Caki2 (cell line): ENCODE results near the gene SDHC. TPM values are rescaled to one million over a fixed set of nuclear protein-coding genes. Genes with fewer than 3 reads are reported as not detected.
"Not testable (repeated sequence)": the region's sequence is repeated elsewhere in the genome, so short reads cannot be mapped to it uniquely, and the experiment has no call there.

Experiments used
- DNase-seq: peaks from one replicate; pipeline ENCODE4 v3.0.0-alpha.2; 2015; ENCODE audit warnings: low read depth
- in situ Hi-C: cut with HindIII; loops from 2 replicates; pipeline ENCODE4 v1.10.0; 2016; ENCODE audit warnings: low sequenced_read_pairs, low pct_unique_long_range_greater_than_20kb, mixed read lengths
- total RNA-seq: library from RNA; depleted of rRNA; stranded (reverse); fragments of >200 nt; shearing (Covaris generic); gene quantifications from 2 replicates; pipeline ENCODE4 v1.2.3, GENCODE V29; 2014; ENCODE audit warnings: low replicate concordance

Gene SDHC
- total RNA-seq, 1 experiment from 2014 or later: 342 TPM

DNA sequence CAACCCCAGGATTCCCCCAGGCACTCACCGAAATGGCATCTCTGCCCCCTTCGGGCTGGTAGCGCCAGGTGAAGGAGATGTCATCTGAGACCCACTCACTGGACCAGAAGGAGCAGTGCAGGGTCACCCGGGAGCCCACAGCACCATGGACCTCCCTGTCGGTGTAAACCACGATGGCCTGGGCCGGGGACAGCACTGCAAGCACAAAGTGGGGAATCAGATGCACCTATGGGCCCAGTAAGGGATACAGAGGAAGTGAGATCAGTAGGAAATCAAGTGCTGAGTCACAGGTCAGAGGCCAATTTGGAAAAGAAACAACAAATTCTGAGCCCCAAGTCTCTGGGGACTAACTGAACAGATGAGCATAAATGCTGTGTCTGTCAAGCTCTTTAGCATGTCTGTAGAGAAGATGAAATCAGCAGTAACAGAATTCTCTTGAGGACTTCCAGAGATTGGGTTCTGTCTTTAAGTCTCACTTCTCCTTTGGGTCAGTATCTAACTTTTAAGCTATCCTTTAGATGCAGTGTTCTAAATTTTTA, 6.9 kb upstream of the SDHC start:
- no peak for DNase-seq
- in situ Hi-C loops: no loop called here

DNA sequence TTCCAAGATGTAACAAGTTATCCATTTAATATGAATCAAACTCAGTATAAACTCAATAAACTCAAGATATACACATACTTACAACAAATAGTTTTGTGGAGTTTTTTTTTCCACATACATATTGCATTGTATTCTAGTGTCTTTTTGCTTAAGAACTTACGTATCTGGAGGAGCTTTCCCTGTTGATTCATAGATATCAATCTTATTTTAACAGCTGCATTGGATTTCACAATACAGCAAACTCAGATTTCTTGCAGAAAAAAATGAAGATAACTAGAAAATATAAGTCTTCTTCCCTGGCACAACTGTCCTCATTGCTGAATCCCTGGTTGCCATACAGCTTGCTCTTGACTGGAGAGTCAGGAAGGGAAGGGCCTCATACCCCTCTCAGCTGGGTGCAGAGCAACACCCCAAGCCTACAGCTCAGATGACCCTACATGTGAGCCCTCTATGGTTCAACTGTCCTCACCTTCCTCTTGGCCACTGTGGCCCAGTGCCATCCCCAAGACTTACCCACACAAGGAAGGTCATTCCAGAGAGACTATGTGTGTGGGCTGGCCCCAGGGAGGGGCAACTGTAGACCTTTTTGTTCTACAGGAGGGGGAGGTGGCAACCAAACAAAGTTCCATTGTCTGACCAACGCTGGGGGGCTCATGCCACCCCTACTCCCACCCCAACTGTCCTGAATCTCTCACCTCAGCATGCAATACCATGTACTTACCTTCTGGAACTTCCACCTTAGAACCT, 6.1 kb upstream of the SDHC start:
- no peak for DNase-seq
- in situ Hi-C loops: no loop called here

DNA sequence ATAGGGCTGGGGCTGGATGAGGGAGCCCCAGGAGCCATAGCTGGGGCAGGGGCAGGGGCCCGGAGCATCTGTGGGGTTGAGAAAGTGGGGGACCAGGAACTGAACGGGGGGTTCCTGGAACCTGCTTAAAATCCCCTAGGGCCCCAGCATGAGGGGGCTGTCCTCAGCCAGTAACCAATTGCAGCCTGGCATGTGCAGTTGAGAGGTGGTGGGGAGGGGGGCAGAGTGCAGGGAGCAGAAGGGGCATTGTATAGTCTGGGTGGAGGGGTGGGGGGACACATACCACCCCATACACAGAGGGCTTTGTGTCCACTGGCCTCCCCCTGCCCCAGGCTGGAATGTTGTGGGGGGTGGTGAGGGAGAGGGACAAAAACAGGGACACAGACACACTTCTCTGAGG, 4.3 kb upstream of the SDHC start, which contains the start of gene MPZ:
Gene MPZ (minus strand): TSS at position 101 of the 400 bp plus-strand sequence. CDS start 63 bp downstream, at position 38.
- in situ Hi-C loops: no loop called here
- no peak for DNase-seq

DNA sequence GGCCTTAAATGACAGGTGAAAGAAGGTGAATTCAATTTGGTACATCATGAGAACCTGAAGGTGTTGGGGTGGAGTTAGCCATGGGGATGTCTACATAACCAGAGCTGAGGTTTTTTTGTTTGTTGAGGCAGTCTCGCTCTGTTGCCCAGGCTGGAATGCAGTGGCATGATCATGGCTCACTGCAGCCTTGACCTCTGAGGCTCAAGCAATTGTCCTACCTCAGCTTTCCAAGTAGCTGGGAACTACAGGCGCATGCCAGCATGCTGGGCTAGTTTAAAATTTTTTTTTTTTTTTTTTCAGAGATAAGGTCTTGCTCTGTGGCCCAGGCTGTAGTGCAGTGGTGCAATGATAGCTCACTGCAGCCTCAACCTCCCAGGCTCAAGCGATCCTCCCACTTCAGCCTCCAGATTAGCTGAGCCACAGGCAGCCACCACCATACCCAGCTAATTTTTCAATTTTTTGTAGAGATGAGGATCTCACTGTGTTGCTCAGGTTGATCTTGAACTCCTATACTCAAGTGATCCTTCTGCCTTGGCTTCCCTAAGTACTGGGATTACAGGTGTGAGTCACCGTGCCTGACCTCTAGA, 2.5 kb upstream of the SDHC start:
- DNase-seq: peak; percentile 89
- in situ Hi-C loops: no loop called here

DNA sequence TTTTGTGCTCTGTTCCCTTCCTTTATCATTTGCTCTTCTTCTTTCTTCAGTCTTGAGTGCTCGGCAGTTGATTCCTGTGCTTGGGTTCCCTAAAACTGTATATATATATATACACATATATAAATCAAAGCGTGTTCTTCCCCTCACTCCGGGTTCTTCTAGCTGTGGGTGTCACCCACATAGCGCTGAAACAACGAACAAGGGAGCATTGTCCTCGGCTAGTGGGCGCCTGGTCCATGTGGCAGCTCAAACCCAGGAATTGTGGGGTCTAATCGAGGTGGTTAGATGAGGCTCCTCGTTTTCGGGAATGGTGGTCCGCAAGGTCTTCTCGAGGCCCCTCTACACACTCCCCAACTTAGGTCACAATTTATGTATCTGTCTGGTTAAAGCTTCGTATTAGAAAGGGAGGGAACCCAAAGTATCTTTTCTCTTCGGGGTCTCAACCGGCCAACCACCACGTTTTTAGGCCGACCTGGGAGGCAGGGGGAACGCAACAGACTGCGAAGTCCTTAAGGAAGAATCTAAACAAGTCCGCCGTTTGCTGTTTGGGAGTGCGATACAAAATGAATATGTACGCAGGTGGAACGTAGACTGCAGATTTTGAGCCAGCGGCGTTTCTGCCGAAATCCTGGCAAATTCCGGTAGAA, 504 bp upstream of the SDHC start:
- in situ Hi-C loops: no loop called here
- no peak for DNase-seq

DNA sequence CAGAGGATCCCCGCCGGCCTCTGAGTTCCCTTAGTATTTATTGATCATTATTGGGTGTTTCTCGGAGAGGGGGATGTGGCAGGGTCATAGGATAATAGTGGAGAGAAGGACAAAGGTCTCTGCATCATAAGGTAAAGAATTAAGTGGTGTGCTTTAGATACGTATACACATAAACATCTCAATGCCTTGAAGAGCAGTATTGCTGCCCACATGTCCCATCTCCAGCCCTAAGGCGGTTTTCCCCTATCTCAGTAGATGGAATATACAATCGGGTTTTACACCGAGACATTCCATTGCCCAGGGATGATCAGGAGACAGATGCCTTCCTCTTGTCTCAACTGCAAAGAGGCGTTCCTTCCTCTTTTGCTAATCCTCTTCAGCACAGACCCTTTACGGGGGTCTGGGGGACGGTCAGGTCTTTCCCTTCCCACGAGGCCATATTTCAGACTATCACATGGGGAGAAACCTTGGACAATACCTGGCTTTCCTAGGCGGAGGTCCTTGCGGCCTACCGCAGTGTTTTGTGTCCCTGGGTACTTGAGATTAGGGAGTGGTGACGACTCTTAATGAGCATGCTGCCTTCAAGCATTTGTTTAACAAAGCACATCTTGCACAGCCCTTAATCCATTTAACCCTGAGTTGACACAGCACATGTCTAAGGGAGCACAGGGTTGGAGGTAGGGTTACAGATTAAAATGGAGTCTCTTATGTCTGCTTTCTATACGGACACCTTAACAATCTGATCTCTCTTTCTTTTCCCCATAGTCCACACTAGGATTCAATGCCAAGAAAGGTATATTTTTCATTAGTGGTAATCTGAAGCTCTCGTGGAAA, 1.9 kb downstream of the SDHC start:
- in situ Hi-C loops: not testable (repeated sequence)

DNA sequence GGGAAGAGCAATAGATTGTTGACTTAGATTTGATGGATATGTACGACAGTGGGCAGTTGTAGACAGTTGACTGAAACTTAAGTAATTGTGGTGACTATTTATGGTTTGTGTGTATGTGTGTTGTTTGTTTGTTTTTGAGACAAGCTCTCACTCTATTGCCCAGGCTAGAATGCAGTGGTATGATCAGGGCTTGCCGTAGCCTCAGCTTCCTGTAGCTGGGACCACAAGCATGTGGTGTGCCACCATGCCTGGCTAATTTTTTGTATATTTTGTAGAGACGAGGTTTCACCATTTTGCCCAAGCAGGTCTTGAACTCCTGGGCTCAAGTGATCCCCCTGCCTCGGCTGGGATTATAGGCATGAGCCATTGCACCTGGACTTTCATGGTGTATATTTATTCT, 9.8 kb downstream of the SDHC start:
- in situ Hi-C loops: no loop called here
- no peak for DNase-seq

More for the DNA sequence above, 1.9 kb downstream of the SDHC start:
- not testable (repeated sequence) for DNase-seq

DNA sequence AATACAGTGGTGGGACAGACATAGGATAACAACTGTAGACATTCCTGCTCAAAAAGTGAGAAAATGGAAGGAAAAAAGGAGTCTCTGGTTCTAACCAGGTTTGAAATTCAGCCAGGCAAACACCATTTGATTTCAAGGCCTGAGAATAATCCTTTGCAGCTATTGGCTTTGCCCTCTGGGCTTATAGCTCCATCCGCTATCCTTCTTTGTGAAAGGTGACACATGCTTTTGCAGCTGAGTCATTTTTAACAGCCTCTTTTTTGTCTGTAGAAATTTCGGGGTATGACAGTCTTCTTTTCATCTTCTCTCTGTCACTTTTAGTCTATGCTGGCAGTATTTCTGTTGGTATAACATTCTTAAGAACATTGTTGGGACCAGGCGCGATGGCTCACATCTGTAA, 16.2 kb downstream of the SDHC start:
- no peak for DNase-seq
- in situ Hi-C loops: no loop called here

DNA sequence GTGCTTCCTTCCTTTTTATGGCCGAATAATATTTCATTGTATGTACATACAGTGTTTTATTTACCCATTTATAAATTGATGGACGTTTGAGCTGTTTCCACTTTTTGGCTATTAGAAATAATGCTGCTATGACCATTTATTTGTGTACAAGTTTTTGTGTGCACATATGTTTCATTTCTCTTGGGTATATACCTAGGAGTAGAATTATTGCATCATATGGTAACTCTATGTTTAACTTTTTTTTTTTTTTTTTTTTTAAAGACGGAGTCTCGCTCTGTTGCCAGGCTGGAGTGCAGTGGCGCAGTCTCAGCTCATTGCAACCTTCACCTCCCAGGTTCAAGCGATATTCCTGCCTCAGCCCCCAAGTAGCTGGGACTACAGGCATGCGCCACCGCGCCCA, 19.0 kb downstream of the SDHC start:
- in situ Hi-C loops: no loop called here
- DNase-seq: no peak

DNA sequence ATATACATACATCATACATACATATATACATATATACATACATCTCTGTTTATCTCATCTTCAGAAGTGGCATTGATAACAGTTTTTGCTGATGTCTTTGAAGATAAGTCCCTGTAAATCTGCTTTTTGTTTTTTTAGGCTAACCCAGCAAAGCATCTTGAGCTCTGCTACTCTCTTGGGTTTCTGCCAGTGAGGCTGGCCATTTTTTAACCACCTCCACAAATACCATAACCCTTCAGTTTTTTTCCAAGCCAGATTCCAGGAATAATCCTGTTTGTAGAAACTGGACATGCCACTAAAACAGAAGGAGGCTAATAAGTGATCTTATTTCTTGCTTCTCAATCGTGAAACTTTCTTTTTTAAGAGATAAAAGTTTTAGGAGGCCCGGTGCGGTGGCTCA, 21.6 kb downstream of the SDHC start:
- DNase-seq: no peak
- in situ Hi-C loops: no loop called here

DNA sequence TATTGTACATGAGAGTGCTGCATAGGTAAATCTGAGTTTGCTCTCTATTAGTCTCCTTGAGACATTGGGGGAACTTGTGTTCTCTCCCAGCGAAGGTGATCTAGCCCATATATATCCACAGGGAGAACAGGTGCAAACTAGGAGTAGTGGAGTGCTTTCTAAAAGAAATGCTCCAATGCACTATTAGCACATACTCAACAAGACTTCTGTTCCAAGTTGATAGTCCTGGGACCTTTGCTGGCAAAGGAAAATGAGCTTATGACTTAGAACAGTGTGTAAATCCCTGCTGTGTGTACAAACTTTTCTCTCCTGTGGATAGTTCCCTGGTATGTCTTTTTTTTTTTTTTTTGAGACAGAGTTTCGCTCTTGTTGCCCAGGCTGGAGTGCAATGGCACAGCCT, 28.0 kb downstream of the SDHC start:
- in situ Hi-C loops: no loop called here
- DNase-seq: no peak

DNA sequence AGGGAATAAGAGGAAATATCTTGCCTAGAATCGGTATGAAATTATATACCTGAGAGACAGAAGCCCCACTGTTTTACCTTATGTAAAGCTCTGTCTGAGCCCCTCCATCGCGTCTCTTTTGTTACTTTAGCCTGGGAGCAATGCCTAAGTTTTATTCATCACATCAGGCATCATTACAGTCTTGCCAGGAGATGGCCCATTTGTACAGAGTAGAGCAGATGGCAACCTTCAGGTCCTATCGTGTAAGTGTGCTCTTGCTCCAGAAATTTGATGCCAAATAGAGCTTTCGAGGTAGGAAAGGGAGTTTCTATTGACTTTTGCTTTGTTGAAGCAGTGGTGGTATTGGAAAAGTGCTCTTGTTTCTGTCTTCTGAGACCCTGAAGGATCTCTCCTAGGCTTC, 28.6 kb downstream of the SDHC start:
- in situ Hi-C loops: no loop called here
- DNase-seq: no peak

DNA sequence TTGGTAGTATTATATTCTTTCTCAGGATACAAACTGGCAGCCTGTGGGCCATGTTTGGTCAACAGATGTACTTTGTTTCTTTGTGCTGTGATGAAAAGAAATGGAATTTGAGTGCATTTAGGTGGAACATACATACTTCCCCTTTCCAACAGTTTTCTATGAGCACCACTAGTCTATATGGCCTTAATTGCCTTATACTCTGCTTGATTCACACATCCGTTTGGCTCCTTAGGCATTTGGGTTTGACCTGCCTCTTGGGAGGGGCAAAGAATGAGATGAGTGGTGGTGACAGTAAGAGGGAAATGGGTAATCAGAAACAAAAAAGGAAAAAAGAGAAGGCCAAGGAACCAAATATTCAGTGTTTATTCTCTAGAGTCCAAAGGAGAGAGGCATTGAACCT, 36.5 kb downstream of the SDHC start:
- in situ Hi-C loops: no loop called here

DNA sequence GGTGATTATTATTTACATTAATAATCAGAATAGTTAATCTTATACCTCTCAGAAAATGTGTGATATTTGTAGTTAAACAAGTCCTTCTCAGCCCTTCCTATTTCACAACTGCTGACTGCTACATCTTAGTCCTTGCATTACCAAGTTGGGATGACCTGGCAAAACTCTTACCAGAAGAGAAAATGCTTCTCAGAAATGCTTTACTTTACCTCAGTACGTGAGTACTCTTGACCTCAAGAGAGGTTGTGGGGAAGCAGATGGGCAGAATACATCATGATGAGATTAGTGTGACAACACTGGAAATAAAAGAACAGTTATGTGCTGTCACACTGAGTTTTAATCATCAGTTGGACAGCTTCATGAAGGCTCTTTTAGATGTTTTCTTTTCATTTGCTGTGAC, 37.3 kb downstream of the SDHC start:
- in situ Hi-C loops: no loop called here
- no peak for DNase-seq

More for the DNA sequence above, 36.5 kb downstream of the SDHC start:
- DNase-seq: no peak

DNA sequence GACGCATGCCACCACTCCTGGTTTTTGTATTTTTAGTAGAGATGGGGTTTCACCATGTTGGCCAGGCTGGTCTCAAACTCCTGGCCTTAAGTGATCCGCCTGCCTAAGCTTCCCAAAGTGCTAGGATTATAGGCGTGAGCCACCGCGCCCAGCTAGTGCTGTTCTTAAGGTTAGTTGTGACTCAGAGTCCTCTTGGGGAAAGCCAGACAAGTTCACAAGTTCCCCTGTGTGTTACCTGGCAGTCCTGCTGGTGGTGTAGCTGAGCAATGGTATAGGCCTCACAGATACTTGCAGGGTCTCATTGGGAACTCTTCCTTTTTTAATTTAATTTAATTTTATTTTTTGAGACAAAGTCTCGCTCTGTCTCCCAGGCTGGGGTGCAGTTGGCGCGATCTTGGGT, 42.9 kb downstream of the SDHC start:
- in situ Hi-C loops: no loop called here

DNA sequence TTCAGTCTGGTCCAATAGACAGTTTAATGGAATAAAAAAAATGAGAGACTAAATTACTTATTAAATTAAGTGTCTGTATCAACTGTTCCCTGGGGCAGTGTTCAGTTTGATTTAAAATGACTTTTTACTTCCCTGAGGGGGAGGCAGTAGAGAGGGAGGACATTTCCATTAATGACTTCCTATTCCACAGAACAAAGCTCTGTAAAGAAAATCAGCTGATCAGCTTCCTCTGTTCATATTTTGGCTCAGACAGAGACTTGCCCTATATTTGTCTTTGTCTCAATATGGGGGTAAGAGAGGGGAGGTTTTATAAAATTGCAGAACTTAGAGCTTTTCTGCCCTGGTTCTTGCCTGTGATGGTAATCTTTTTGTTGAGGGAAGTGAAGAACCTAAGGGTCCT, 45.1 kb downstream of the SDHC start:
- in situ Hi-C loops: no loop called here
- no peak for DNase-seq

More for the DNA sequence above, 42.9 kb downstream of the SDHC start:
- no peak for DNase-seq

DNA sequence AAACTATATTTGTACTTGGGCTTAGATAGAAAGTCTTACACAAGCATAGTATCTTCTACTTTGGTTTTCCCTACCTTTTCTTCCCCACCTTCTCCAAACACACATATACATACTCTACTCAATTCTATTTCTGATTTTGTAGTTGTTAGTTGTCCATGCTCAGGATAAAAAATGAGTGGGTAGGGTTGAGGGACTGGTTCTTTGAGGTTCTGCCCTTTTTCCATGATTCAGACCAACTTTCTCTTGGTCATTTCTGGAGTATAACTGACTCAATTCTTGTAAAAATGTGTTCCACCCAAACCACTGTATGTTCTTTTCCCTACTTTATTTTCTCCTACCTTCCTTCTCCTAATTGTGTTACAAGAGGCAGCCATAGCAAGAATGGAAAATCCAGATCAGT, 50.2 kb downstream of the SDHC start:
- in situ Hi-C loops: no loop called here
- no peak for DNase-seq

DNA sequence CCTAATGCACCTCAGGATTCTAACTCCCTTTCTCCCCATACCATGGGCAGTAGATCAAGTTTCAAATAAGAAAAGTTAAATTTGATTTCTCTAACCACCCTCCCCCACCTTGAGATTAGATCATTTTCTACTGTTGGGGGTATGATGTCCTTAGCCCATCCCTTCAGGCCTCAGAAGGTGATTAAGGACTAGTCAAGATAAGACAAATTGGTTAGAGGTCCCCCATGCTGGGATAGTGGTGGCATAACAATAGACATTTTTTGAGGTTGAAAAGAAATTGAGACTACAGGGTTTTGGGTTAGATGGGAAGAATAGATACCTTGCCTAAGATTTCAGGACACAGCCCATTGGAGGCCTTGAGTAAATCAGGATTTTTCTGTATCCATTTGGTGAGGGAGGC, 51.0 kb downstream of the SDHC start:
- DNase-seq: no peak
- in situ Hi-C loops: no loop called here
